NCI-H146 treated with DMSO at 0.1 percent for 48 hours (cell line): ENCODE measurements around the gene PAFAH1B2.
"Not testable (repeated sequence)": the region's sequence is repeated elsewhere in the genome, so short reads cannot be mapped to it uniquely, and the experiment has no call there.

ENCODE experiments used
- DNase-seq: peaks from one replicate; lab custom pipeline; 2025; ENCODE audit not compliant: unreplicated experiment; lab: John Stamatoyannopoulos, UW

The PAFAH1B2 gene

GRCh38 chr11:117127171-117127901 is 16.8 kb upstream of the PAFAH1B2 start:
- DNase-seq: peak; percentile 5

- no peak for DNase-seq
Measured at GRCh38 chr11:117128289-117128688, 15.8 kb upstream of the PAFAH1B2 start.

DNA sequence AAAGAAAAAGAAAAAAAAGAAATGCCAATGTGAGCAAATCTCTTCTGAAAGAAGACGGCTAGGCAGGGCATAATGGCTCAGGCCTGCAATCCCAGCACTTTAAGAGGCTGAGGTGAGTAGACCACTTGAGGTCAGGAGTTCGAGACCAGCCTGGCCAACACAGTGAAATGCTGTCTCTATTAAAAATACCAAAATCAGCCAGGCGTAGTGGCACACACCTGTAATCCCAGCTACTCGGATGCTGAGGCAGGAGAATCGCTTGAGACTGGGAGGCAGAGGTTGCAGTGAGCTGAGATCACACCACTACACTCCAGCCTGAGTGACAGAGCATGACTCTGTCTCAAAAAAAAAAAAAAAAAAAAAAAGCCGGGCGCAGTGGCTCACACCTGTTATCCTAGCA is 13.7 kb upstream of the PAFAH1B2 start:
- not testable (repeated sequence) for DNase-seq

- DNase-seq: no peak
Measured at GRCh38 chr11:117130879-117131278, 13.2 kb upstream of the PAFAH1B2 start.

DNA sequence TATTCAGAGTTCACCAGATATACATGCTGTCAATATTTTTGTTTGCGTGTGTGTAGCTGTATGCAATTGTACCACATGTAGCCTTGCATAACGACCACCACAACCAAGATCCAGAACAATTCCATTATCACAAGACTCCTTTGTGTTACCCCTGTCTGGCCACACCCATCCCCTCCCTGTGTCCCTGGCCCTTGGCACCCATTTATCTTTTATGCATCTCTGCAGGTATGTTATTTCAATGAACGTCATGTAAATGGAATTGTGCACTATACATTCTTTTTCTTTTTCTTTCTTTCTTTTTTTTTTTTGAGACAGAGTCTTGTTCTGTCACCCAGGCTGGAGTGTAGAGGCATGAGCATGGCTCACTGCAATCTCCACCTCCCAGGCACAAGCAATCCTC is 9.7 kb upstream of the PAFAH1B2 start:
- no peak for DNase-seq

- not testable (repeated sequence) for DNase-seq
Measured at GRCh38 chr11:117134979-117135378, 9.1 kb upstream of the PAFAH1B2 start.

GRCh38 chr11:117137223-117138086 is 6.6 kb upstream of the PAFAH1B2 start:
- not testable (repeated sequence) for DNase-seq

- peak; percentile 53 for DNase-seq
Measured at GRCh38 chr11:117143390-117143789, 697 bp upstream of the PAFAH1B2 start.

DNA sequence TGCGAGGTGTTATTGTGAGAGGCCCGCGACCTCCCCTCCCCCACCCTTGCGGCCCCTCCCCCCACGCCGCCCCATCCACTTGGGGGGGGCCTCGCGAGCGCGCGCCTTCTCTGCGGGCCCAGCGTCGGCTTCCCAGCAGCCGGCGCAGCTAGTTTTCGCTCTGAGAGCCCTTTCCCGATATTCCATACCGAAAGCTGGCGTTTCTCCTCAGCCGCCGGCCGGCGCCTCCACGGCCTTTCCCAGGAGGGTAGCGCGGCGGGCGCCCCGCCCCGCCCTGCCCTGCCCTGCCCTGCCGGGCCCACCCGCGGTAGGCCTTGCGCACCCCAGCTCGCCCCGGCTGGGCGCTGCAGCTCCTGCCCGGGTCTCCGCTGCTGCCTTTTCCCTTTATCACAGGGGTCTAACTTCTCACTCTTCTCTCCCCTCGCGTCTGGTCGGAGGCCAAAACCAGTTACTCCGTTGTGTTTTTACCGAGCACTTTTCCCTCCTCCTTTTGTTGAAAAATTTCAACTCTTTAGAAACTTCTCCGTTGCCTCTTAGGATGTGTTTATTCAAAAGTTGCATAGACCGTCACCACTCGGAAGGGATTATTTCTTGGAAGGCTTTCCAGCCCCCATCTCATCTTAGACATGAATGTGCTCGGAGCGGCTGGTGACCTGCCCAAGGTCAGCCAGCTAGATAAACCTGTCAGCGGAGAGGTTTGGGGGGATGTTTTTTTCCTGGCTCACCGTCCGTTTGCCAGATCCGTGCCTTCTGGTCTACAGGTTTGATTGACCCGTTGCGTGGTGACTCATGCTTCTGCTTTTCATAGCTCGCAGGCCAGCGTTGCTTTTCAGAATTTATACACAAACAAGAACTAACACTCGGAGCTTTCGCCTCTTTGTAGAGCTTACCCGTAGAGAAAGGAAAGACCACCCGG is 648 bp downstream of the PAFAH1B2 start:
- no peak for DNase-seq

- no peak for DNase-seq
Measured at GRCh38 chr11:117145393-117145761, 1.3 kb downstream of the PAFAH1B2 start.

GRCh38 chr11:117146521-117146920 is 2.4 kb downstream of the PAFAH1B2 start:
- no peak for DNase-seq

- DNase-seq: no peak
Measured at GRCh38 chr11:117152066-117152465, 8.0 kb downstream of the PAFAH1B2 start.

GRCh38 chr11:117154468-117154867 is 10.4 kb downstream of the PAFAH1B2 start:
- no peak for DNase-seq

- no peak for DNase-seq
Measured at GRCh38 chr11:117157507-117157906, 13.4 kb downstream of the PAFAH1B2 start.

DNA sequence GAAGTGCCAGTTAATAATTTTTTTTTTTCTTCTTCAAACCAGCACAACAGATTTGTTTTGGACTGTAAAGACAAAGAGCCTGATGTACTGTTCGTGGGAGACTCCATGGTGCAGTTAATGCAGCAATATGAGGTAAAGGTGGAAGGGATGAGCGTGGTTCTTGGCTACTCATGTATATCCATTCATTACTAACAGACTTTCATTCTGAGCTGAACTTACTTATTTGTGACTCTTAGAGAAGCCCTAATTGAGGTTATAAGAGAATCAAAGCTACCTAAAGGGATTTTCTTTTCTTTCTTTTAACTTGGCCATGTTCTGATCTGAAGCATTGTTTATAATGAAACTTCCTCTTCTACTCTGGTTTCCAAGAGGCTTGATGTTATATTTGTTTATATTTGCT is 15.8 kb downstream of the PAFAH1B2 start:
- no peak for DNase-seq

- DNase-seq: no peak
Measured at GRCh38 chr11:117160826-117161225, 16.7 kb downstream of the PAFAH1B2 start.

- no peak for DNase-seq
Measured at GRCh38 chr11:117166491-117166890, 22.4 kb downstream of the PAFAH1B2 start.

- DNase-seq: no peak
Measured at GRCh38 chr11:117169736-117170135, 25.6 kb downstream of the PAFAH1B2 start.

DNA sequence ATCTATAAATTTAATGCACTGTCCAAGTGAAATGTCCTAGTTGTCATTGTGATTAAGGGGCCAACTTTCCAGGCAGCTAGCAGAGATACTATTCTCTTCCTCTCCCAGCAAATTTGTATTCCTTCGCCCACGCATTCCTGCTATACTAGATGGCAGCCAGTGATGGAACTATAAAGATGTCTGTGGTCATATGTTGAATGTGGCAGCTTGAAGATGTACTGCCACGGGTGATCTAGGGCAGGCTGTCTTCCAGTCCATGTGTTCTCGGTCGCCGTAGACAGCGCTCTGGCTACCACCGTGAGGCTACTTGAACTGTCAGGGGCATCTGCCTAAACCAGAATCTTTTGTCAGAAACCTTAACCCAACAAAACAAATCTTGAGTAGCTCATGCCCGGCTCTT is 26.1 kb downstream of the PAFAH1B2 start:
- DNase-seq: no peak

GRCh38 chr11:117171007-117171403 is 26.9 kb downstream of the PAFAH1B2 start:
- DNase-seq: no peak

DNA sequence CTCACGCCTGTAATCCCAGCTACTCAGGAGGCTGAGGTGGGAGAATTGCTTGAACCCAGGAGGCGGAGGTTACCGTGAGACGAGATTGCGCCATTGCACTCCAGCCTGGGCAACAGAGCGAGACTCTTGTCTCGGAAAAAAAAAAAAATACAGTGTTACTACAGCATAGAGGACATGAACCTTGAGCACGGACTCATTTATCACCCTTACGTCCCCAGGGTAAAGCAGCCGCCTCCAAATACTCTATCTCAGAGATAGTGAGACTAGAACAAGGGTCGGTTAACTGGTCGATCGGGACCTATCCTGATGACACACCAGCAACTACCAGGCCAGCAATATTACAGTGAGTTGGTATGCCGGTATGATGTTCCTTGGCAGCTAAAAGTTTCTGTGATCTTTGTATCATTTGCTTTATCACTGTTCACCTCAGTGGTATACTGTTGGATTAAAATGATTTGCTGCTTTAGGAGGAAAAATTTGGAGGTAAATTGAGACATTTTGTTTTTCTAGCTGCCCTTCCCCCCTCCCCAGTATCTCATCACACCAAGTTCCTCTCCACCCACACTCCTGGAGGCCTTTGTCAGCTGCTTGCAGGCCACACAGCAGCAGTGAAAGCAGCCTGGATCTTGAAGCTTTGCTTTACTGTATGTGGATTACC is 27.4 kb downstream of the PAFAH1B2 start:
- no peak for DNase-seq
